Stimulated activated naive B cell treated with anti-CD40 and anti-IgM and Interleukin-4, amounts not matched to agents 10 μg/mL and 1 μg/mL and 100 μg/mL, for 72 hours (primary cell): Measurements from ENCODE around the gene C1orf74.

Experiments used
- ATAC-seq, 2 donors: fragments of 150-1000 bp; cut with Tn5 transposase; replicated peaks; 2 replicates each; pipeline ENCODE4 v1.10.0; 2021; ENCODE audit warnings: moderate library complexity in 1 of 2
- DNase-seq: peaks from one replicate; pipeline ENCODE4 v3.0.0; 2021
- H3K27ac Mint-ChIP-seq: one replicate; pipeline ENCODE4 v1.8.0; 2022; ENCODE audit warnings: mild to moderate bottlenecking, mixed read lengths
- H3K27me3 Mint-ChIP-seq, 2 donors: one replicate each; pipeline ENCODE4 v1.8.0; 2022; ENCODE audit warnings: mixed read lengths in 2 of 2
- H3K36me3 Mint-ChIP-seq, 2 donors: one replicate each; pipeline ENCODE4 v1.8.0; 2022; ENCODE audit warnings: mixed read lengths in 2 of 2, mild to moderate bottlenecking in 1 of 2
- H3K4me1 Mint-ChIP-seq, 2 donors: one replicate each; pipeline ENCODE4 v1.8.0; 2022; ENCODE audit warnings: mixed read lengths in 2 of 2, mild to moderate bottlenecking in 1 of 2
- H3K4me3 Mint-ChIP-seq, 2 donors: one replicate each; pipeline ENCODE4 v1.8.0; 2022; ENCODE audit warnings: mild to moderate bottlenecking in 2 of 2, mixed read lengths in 2 of 2, moderate library complexity in 1 of 2
- H3K9me3 Mint-ChIP-seq, 2 donors: one replicate each; pipeline ENCODE4 v1.8.0; 2022; ENCODE audit warnings: mixed read lengths in 2 of 2, mild to moderate bottlenecking in 1 of 2

Gene C1orf74

GRCh38 chr1:209736490-209737117, 47.8 kb downstream of the C1orf74 start:
- Mint-ChIP-seq H3K36me3 (no peaks in the 10 kb centered on the region), H3K27ac (peak overlapping the region; percentile 28), H3K9me3 (no peaks in the 10 kb centered on the region), H3K27me3 (peaks cover 4 to 17% of the 10 kb centered on the region in 2 donors), H3K4me3 (peak overlapping the region in 1 of 2 donors; percentile 61), H3K4me1 (peaks cover 28 to 42% of the 10 kb centered on the region in 2 donors)
- DNase-seq (no peak), ATAC-seq (peak; percentile 55 to 66)

- Mint-ChIP-seq H3K36me3 (no peaks in the 10 kb centered on the region), H3K9me3 (no peaks in the 10 kb centered on the region), H3K27me3 (peaks cover 4 to 11% of the 10 kb centered on the region in 2 donors), H3K4me1 (peaks cover 28 to 41% of the 10 kb centered on the region in 2 donors), H3K4me3 (peak overlapping the region in 1 of 2 donors; percentile 9), H3K27ac (no peak overlapping the region)
- peak; percentile 69 to 73 for ATAC-seq
- no peak for DNase-seq
Measured at GRCh38 chr1:209733409-209734192, 50.8 kb downstream of the C1orf74 start.

GRCh38 chr1:209732725-209733124, 51.6 kb downstream of the C1orf74 start:
- Mint-ChIP-seq H3K9me3 (no peaks in the 10 kb centered on the region), H3K27ac (no peak overlapping the region), H3K4me3 (no peak overlapping the region), H3K27me3 (peaks cover 4 to 8% of the 10 kb centered on the region in 2 donors), H3K4me1 (peaks cover 28 to 41% of the 10 kb centered on the region in 2 donors), H3K36me3 (no peaks in the 10 kb centered on the region)
- DNase-seq (no peak), ATAC-seq (no peak)

GRCh38 chr1:209729436-209729835, 54.9 kb downstream of the C1orf74 start:
- ATAC-seq = no peak
- H3K4me3 Mint-ChIP-seq = no peak overlapping the region
- H3K9me3 Mint-ChIP-seq = no peaks in the 10 kb centered on the region
- H3K36me3 Mint-ChIP-seq = peaks cover 0 to 2% of the 10 kb centered on the region in 2 donors
- peaks cover 11 to 16% of the 10 kb centered on the region in 2 donors for H3K4me1 Mint-ChIP-seq
- peaks cover 3 to 6% of the 10 kb centered on the region in 2 donors for H3K27me3 Mint-ChIP-seq
- H3K27ac Mint-ChIP-seq = no peak overlapping the region
- DNase-seq = no peak
